Medulla oblongata (tissue), 1 donor: ENCODE measurements around the gene PRSS38.

Experiments
- DNase-seq: peaks from one replicate; pipeline ENCODE4 v3.0.0-alpha.2; 2015; ENCODE audit errors: extremely low spot score

PRSS38 gene

DNA sequence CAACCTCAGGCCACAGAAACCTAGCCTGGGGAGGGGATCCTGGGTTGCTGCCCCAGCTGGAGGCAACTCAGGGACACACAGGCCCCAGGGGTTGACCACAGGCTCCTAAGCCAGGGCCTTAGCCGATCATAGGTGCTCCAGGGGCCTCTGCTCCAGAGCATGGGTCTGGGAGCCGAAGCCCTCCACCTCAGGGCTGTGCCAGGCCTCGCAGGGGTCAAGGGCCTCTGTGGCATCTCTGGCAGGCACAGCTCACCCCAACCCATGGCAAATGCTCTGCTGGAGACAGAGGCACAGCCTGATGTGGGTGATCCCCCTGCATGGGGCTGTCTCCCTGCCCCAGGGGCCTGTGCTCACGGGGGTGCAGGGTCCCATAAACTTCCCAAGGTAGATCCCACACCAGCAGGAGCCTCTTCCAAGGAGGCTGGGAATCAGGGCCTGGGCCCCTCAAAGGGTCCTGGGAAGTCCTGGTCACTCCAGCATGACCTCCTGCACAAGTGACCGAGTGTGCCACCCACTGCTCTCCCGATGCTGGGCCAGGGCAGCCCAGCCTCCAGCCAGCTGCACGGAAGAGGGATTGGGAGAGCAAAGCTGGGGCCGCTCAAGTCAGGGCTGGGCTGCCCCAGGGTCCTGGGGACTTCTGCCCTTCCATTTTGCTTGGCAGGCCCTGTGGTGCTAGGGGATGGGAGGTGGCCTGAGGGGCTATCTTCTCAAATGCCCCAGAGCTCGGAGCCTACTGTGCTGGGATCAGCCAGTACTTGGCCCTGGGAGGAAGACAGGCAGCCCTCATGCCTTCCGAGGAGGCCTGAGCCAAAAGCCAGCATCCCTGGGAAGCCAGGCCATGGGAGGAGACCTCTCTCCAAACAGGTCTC, 22.2 kb upstream of the PRSS38 start:
- no peak for DNase-seq

DNA sequence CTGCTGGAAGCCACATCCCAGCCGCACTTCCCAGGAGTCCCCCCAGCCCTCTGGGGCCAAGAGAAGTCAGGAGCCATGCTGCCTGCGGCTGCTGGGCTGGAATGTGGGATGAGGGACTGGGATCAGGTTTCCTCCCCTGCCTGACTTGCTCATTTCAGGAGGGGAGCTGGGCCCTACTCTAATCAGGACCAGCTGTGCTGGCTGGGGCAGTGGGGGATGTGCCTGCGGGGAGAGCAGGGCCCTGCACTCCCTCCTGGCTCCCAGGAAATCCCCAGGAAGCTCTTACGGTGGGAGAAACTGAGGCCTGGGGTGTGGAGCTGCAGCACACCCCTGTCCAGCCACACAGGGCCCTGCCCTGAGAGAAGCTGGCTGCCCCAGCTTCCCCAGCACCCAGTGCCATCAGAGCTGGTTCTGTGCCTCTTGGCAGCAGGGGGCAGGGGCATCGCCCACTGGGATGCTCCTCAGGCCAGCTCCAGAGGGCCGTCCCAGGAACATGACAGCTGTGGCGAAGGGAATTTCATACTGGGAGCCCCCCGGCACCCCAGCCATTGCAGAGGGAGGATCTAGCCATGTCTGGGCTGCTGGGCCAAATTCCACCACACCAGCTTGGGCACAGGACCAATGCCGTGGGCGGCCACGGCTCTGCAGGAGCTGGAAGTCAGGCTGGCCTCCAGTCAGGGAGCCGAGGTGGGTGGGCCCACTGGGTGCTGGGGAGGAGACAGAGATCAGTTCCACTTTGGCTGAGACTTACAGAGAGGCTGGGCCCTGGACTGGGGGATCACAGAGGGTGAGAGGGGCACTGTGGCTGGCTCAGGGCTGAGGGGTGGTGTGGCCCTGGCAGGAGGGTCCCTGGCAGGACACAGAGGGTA, 21.3 kb upstream of the PRSS38 start:
- no peak for DNase-seq

DNA sequence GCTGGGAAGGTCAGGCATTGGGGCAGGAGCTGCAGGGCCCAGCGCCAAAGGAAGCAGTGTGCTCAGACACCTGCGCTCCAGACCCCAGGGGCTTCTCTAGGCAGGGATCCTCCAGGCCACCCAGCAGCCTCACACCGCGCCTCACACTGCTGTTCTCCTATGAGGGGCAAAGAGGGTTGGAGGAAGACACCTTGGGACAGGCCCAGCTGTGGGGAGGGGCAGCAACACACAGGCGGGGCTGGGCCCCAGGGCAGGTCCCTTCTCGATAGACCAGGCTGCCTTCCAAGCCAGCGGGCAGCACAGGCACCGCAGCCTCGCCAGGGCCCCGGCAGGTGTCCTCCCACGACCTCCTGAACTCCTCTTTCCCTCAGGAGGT, 20.7 kb upstream of the PRSS38 start:
- DNase-seq: no peak

DNA sequence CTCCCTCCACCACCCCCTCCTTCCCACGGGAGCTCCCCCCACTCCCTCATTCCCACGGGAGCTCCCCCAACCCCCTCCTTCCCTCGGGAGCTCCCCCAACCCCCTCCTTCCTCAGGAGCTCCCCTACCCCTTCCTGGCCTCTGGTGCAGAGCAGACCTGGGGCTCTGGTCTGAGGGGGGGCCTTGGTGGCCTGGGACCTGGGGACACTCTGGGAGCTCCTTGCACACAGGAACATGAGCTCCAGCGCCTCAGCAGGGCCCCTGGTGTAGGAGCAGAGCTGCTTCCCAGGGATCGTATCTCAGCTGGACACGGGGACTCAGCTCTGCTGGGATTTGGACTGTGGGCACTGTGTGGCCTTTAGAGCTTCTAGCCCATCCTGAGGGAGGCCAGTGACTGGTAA, 19.7 kb upstream of the PRSS38 start:
- no peak for DNase-seq

DNA sequence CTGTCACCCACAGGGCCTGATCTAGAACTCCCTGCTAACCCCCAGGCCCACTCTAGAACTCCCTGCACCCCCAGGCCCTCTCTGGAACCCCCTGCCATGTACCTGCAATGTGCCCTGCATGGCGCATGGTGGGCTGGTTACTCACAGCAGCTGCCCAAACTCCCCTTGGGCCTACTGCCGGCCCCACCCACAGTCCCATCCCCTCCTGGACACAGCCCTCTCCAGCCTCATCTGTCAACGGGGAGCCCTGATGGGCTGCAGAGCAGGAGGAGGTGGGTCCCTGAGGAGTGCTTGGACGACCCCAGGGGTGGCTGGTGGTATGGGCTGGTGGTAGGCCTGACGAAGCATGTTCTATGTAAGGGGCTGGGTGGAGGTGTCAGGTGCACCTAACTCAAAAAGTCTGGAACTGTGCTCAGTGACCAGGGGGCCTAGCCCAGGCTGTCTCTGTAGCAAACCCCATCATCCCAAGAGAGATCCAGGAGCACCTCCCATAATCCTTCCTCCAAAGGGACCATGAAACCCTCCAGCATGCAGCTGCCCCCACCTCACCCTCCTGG, 19.0 kb upstream of the PRSS38 start:
- DNase-seq: no peak

DNA sequence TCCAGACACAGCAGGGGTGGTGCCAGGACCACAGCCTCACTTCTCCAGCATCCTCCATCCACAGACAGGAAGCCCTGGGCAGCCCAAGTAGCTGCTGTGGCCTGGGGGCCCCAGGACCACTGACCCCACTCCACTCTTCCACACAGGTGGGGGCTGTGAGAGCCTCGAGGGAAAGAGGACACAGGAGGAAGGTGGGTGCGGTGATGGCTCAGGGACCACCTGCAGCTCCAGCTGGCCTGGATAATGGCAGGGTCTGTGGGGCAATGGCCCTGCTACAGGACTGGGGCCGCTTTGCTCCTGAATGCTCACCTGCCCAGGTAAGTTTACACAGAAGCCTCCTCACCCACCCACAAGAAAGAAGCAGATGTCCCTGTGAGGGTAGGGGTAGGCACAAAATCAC, 18.3 kb upstream of the PRSS38 start:
- DNase-seq: no peak

DNA sequence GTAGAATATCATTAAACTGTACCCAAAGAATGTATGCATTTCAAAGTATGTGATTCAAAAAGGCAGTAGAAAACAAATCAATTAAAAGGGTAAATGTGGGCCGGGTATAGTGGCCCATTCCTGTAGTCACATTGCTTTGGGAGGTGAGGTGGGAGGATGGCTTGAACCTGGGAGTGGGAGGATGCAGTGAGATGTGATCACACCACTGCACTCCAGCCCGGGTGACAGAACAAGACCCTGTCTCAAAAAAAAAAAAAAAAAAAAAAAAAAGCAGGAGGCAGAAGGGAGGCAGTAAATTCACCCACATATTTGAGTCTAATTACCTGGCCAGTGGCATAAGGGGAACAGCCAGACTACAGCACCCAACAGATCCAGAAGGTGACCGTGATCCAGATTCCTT, 17.9 kb upstream of the PRSS38 start:
- no peak for DNase-seq

DNA sequence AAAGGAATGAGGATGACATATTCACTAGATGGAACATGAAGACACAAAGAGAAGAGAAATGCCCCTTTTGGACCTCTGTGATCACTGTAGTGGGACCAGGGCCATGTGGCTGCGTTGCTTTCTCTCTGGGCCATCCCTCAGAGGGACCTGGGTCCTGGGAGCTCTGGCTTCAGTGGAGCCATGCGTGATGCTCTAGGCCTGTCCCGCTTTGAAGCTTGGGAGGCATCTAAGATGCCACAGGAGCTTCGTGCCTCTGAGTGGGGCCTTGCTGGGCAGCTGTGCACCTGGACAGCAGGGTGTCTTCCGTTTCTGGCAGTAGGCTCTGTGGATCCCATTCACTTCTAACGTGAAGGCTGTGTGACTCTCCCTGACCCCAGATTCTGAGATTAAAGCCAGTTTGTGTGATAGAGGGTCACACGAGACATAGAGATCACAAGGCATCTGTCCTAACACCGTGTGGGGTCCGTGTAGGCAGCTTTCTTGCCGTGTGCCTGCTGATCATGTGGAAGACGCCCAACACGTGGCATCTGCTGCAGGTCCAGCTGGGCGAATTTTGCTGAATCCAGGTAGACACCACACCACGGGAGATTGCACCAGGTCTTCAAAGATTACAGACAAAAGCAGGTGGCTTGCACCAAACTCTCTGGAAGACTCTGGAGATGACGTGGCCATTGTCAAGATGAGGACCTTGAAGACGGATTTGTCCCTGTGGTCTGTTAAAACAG, 17.2 kb upstream of the PRSS38 start:
- no peak for DNase-seq

DNA sequence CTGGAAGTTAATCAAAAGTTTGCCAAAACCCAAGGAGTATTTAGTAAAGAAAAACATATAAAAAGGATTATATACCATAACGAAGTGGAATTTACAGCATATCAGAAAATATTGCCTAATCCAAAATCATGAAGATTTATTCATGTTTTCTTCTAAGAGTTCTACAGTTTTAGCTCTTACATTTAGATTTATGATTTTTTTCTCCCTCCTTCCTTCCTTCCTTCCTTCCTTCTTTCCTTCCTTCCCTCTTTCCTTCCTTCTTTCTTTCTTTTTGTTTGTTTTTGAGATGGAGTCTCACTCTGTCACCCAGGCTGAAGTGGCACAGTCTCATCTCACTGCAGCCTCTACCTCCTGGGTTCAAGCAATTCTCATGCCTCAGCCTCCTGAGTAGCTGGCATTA, 15.7 kb upstream of the PRSS38 start:
- no peak for DNase-seq

DNA sequence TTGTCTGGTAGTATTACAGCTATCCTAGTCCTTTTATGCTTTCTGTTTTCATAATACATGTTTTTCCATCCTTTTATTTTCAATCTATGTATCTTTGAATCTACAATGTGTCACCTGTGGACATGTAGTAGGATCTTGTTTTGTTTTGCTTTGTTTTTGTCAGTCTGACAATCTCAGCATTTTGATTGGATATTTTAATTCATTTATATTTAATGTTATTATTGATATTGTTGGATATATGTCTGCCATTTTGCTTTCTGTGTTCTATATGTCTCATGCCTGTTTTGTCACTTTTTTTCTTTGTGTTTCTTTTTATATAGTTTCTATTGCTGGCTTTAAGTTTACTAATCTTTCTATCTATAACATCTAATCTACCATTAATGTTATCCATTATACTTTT, 11.5 kb upstream of the PRSS38 start:
- no peak for DNase-seq

DNA sequence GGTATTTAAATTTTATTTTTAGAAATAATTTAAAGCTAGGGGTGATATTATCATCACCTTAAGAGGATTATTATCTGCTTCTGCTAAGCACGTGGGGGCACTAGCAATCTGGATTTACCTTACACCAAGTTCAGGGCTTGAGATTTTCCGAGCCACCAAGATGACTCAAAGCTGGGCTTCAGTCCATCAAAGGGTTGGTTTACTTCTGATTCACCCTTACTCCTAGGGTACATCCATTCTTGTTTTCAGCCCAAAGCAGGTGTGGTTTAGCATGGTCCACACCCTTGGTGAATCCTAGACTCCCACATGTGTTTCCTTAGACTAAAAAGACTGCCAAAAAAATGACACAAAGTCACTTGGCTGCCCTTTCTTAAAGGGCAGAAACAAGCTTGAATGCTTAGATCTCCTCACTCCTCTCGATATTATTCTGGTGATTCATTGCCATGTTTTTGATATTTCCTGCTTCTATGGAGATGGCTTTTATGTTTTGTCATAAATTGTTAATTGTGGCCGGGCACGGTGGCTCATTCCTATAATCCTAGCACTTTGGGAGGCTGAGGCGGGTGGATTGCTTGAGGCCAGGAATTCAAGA, 9.8 kb upstream of the PRSS38 start:
- no peak for DNase-seq

DNA sequence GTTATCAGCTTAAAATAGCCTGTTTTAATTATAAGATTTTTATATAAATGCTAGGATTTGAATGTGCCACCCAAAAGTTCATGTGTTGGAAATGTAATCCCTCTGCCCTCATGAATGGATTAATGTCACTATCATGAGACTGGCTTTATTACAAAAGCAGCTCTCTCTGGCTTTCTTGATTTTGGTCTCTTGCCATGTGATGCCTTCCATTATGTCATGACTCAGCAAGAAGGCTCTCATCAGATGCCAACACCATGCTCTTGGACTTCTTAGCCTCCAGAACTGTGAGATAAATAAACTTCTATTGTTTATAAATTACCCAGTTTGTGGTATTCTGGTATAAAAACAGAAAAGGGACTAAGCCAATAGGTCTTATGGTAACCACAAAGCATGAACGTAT, 6.9 kb upstream of the PRSS38 start:
- no peak for DNase-seq

DNA sequence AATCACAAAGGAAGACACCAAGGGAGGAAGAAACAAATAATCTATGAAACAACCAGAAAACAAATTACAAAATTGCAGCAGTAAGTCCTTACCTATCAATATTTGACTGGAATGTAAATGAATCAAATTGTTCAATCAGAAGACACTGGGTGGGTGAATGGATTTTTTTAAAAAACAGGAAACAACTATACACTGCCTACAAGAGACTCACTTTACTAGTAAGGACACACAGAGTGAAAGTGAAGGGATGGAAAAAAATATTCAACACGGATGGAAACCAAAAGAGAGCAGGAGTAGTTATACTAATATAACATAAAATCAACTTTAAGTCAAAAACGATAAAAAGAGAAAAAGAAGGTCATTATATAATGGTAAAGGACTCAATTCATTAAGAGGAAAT, 6.4 kb upstream of the PRSS38 start:
- no peak for DNase-seq

DNA sequence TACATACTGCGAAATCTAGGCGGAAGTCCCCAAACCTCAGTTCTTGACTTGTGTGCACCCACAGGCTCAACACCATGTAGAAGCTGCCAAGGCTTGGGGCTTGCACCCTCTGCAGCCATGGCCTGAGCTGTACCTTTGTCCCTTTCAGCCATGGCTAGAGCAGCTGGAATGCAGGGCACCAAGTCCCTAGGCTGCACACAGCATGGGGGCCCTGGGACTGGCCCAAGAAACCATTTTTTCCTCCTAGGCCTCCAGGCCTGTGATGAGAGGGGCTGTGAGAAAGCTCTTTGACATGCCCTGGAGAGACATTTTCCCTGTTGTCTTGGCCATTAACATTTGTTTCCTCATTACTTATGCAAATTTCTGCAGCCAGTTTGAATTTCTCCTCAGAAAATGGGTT, 1.5 kb upstream of the PRSS38 start:
- no peak for DNase-seq

DNA sequence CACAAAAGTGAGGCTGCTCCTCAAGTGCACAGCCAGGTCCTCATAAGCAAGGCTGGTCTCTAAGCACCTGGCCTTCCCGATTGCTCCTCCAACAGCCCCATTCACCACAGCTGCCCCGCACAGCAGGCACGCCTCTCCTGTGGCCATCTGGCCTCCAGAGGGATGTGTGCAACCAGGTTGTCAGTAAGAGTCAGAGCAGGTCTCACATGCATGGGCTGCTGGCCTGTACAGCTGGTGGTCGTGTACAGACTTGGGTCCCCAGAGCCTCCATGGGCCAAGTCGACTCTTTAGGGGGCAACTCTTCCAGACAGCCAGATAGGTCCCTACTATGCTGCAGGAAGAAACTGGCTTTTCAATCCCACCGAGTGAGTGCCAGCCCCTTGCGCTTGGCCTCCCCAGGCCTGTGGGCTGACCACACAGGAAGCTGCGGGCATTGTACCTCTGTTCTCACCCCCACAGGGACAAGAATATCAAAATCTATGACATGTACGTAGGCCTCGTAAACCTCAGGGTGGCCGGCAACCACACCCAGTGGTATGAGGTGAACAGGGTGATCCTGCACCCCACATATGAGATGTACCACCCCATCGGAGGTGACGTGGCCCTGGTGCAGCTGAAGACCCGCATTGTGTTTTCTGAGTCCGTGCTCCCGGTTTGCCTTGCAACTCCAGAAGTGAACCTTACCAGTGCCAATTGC, 1.4 kb downstream of the PRSS38 start:
- no peak for DNase-seq

DNA sequence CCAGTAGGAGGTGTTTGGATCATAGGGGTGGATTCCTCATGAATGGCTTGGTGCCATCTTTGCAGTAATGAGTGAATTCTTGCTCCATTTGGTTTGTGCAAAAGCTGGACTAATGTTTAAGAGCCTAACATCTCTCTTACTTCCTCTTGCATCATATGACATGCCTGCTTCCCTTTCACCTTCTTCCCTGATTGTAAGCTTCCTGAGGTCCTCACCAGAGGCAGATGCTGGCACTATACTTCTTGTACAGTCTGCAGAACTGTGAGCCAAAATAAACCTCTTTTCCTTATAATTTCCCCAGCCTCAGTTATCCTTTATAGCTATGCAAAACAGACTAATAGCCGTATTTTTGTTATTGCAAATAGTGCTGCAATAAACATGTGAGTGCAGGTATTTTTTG, 8.1 kb downstream of the PRSS38 start:
- DNase-seq: no peak

DNA sequence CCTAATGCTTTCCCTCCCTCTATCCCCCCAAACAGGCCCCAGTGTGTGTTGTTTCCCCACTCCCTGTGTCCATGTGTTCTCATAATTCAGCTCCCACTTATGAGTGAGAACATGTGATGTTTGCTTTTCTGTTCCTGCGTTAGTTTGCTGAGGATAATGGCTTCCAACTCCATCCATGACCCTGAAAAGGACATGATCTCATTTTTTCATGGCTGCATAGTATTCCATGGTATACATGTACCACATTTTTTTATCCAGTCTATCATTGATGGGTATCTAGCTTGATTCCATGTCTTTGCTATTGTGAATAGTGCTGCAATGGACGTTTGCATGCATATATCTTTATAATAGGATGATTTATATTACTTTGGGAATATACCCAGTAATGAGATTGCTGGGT, 8.7 kb downstream of the PRSS38 start:
- DNase-seq: no peak

DNA sequence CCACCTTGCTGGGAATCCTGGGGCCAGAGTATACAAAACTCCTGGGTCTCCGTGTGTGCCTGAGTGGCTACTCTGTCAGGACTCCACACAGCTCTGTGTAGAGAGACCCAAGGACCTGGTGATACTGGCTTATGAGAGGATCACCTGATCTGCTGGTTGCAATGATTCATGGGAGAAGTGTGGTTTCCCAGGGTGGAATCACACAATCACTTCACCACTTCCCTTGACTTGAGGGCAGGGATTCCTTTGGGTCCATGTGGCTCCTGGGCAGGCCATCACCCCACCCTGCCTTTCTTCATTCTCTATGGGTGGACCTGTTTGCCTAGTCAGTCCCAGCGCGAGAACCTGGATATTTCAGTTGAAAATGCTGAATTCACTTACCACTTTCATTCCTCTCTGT, 13.3 kb downstream of the PRSS38 start:
- DNase-seq: no peak

DNA sequence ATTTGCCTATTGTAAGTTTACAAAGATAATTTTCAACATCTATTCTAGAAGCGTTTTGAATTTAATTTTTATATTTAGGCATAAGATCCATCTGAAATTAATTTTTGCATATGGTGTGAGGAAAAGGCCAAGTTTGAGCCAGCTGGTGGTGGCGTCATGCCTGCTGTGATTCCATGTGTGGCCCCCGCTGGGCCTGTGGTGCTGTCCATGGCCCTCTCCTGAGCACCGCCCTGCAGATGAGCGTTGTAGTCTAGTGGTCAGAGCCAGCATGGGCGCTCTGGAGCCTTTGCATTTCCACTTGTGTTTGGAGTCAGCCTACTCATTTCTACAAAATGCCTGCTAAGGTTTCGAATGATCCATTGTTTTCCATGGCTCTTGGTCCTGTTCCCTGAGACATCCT, 22.7 kb downstream of the PRSS38 start:
- no peak for DNase-seq

DNA sequence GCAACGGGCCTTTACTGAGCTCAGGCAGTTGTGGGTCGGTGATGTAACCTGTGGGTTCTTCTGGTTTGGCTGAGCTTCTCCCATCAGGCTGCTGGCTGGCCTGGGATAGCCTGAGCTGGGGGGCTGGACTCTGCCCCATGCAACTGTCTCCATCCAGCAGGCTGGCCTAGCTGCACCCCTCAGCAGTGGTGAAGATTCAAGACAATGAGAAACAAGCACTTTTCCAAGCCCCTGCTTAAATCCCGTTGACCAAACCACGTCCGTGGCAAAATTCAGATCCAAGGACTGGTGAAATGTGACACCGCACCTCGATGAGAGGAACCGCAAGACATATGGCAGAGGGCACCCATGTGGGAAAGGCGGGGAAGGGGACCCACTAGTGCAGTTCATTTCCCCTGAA, 25.6 kb downstream of the PRSS38 start:
- no peak for DNase-seq
